Endothelial cell of umbilical vein (primary cell): ENCODE measurements around the gene CLNK. TPM values are rescaled to one million over a fixed set of nuclear protein-coding genes. Genes with fewer than 3 reads are reported as not detected.

Experiments used
- BruUV-seq: library from RNA; stranded (reverse); fragments of 400-500 nt; replicated peaks from 2 replicates; lab custom pipeline; 2021; lab: Mats Ljungman, UMichigan
- CTCF ChIA-PET: fragments of 300-600, 350-600 bp; sonication (Branson Sonifier 250); formaldehyde crosslinking; loops from one replicate; lab custom pipeline; 2021; ENCODE audit warnings: antibody characterized with exemption, inconsistent platforms; lab: Charles Lee
- POLR2A ChIA-PET: fragments of 300-600, 350-600 bp; sonication (Branson Sonifier 250); formaldehyde crosslinking; loops from one replicate; lab custom pipeline; 2021; ENCODE audit warnings: antibody characterized with exemption, inconsistent platforms; lab: Charles Lee
- DNase-seq: peaks from one replicate; pipeline ENCODE4 v3.0.0-alpha.2; 2011; ENCODE audit warnings: low read depth, low spot score
- FAIRE-seq: peaks from 2 replicates; lab custom pipeline; 2011; peaks lifted over from hg19 to GRCh38; lab: Jason Lieb, UNC
- H2AFZ ChIP-seq: 2 replicates; pipeline ENCODE4 v1.6.0; 2012; ENCODE audit warnings: low read depth, low read length, control low read depth, inconsistent platforms
- H3K27ac ChIP-seq: 2 replicates; pipeline ENCODE4 v1.5.1; 2011; ENCODE audit warnings: low read depth, mild to moderate bottlenecking, control low read depth, low read length, moderate library complexity; ENCODE audit not compliant: insufficient read depth
- H3K27me3 ChIP-seq, 2 experiments: 2 replicates each; pipeline versions ENCODE4 v1.6.0 to v1.6.1; 2011; ENCODE audit warnings: low read length in 2 of 2, mixed read lengths in 1 of 2; ENCODE audit not compliant: control insufficient read depth in 2 of 2, insufficient read depth in 2 of 2
- H3K36me3 ChIP-seq, 2 experiments: 2 replicates in 1 of 2; 3 replicates in 1 of 2; pipeline ENCODE4 v1.5.1; 2011; ENCODE audit warnings: low read length in 2 of 2, mild to moderate bottlenecking in 1 of 2, moderate library complexity in 1 of 2; ENCODE audit not compliant: control insufficient read depth in 2 of 2, insufficient read depth in 2 of 2; ENCODE audit errors: extremely low read depth in 1 of 2
- H3K4me1 ChIP-seq: 3 replicates; pipeline ENCODE4 v1.5.1; 2011; ENCODE audit warnings: mild to moderate bottlenecking, low read length; ENCODE audit not compliant: control insufficient read depth, insufficient read depth; ENCODE audit errors: extremely low read depth
- H3K4me2 ChIP-seq: 2 replicates; pipeline ENCODE4 v1.6.1; 2011; ENCODE audit warnings: low read length, control low read depth, mixed read lengths; ENCODE audit not compliant: insufficient read depth
- H3K4me3 ChIP-seq, 3 experiments: fragments of 200-600 bp in 1 of 3; sonication (generic), shearing (Covaris generic) in 1 of 3; replicated peaks in 1 of 3; 2 replicates each; pipeline ENCODE4 v1.5.1; 2011 to 2016; ENCODE audit warnings: control low read depth in 3 of 3, low read length in 3 of 3, mild to moderate bottlenecking in 2 of 3, inconsistent platforms in 1 of 3, low read depth in 1 of 3, moderate library complexity in 1 of 3; ENCODE audit not compliant: insufficient read depth in 1 of 3
- H3K79me2 ChIP-seq: 2 replicates; pipeline ENCODE4 v1.6.0; 2012; ENCODE audit warnings: low read length, inconsistent platforms; ENCODE audit not compliant: control insufficient read depth, insufficient read depth
- H3K9ac ChIP-seq: replicated peaks from 2 replicates; pipeline ENCODE3; 2011; ENCODE audit warnings: low read length, control low read depth; ENCODE audit not compliant: insufficient read depth; ENCODE audit errors: extremely low read depth
- H3K9me1 ChIP-seq: replicated peaks from 3 replicates; pipeline ENCODE4 v1.6.0; 2011; ENCODE audit warnings: mild to moderate bottlenecking, low read length; ENCODE audit not compliant: control insufficient read depth, insufficient read depth; ENCODE audit errors: extremely low read depth
- H3K9me3 ChIP-seq: replicated peaks from 2 replicates; pipeline ENCODE4 v1.5.1; 2012; ENCODE audit warnings: low read length, inconsistent platforms; ENCODE audit not compliant: control insufficient read depth, insufficient read depth
- H4K20me1 ChIP-seq: replicated peaks from 2 replicates; pipeline ENCODE3; 2011; ENCODE audit warnings: mild to moderate bottlenecking, low read length; ENCODE audit not compliant: control insufficient read depth, insufficient read depth; ENCODE audit errors: extremely low read depth
- EZH2 ChIP-seq: IDR thresholded peaks from 2 replicates; pipeline ENCODE4 v1.6.1; 2012; ENCODE audit warnings: borderline replicate concordance, low read depth, mild to moderate bottlenecking, moderate library complexity, low read length, inconsistent platforms; ENCODE audit not compliant: severe bottlenecking
- FOS ChIP-seq: IDR thresholded peaks from 2 replicates; pipeline ENCODE4 v1.6.1; 2011; ENCODE audit warnings: mild to moderate bottlenecking, low read length, moderate library complexity, borderline replicate concordance; ENCODE audit not compliant: insufficient read depth
- GATA2 ChIP-seq: IDR thresholded peaks from 2 replicates; pipeline ENCODE4 v1.7.0; 2011; ENCODE audit warnings: low read depth, mild to moderate bottlenecking, moderate library complexity, mixed read lengths, low read length; ENCODE audit not compliant: insufficient read length, insufficient read depth
- JUN ChIP-seq: IDR thresholded peaks from 2 replicates; pipeline ENCODE4 v1.6.1; 2011; ENCODE audit warnings: borderline replicate concordance, low read depth; ENCODE audit not compliant: insufficient read length, insufficient read depth
- MYC ChIP-seq: IDR thresholded peaks from one replicate; pipeline ENCODE4 v1.6.1; 2011; ENCODE audit warnings: mild to moderate bottlenecking, low read depth, low read length
- POLR2A ChIP-seq: IDR thresholded peaks from 2 replicates; pipeline ENCODE4 v1.6.1; 2012; ENCODE audit warnings: low read depth, mild to moderate bottlenecking, control low read depth, low read length
- POLR2AphosphoS5 ChIP-seq: IDR thresholded peaks from 2 replicates; pipeline ENCODE4 v1.6.1; 2012; ENCODE audit warnings: low read depth, mild to moderate bottlenecking, control low read depth, low read length, moderate library complexity; ENCODE audit not compliant: insufficient read depth
- dilution Hi-C: fragments of 300-500 bp; cut with MboI; formaldehyde crosslinking; loops from one replicate; pipeline ENCODE4 v1.15.0; 2019; ENCODE audit warnings: low sequenced_read_pairs; ENCODE audit not compliant: extremely low pct_ligation_motif_present
- intact Hi-C: fragments of 100-400 bp; cut with micrococcal nuclease; formaldehyde crosslinking; loops from one replicate; pipeline ENCODE4 v1.10.0; 2022
- polyA plus RNA-seq, 4 experiments: library from polyadenylated mRNA; depleted of rRNA in 3 of 4; stranded (reverse) in 3 of 4; unstranded in 1 of 4; fragments of >200 nt; gene quantifications; 2 replicates each; pipeline versions ENCODE4 v1.2.1 to v1.2.3, GENCODE V29; 2011 to 2012; ENCODE audit warnings: missing spikeins in 1 of 4
- total RNA-seq: library from RNA; stranded (reverse); gene quantifications from 2 replicates; pipeline ENCODE4 v1.2.3, GENCODE V29; 2021
- TF ChIP-seq, protein P1 (sequence below): IDR thresholded peaks from 2 replicates; pipeline ENCODE4 v1.6.1; 2011; ENCODE audit not compliant: insufficient read depth, insufficient read length
- TF ChIP-seq, protein P2 (sequence below), 2 donors: IDR thresholded peaks; 1 replicate in 1 of 2; 2 replicates in 1 of 2; pipeline ENCODE4 v1.5.1; 2011; ENCODE audit warnings: low read length in 2 of 2, mild to moderate bottlenecking in 2 of 2, moderate library complexity in 2 of 2, control low read depth in 1 of 2, inconsistent platforms in 1 of 2, low read depth in 1 of 2; ENCODE audit not compliant: insufficient read depth in 1 of 2; ENCODE audit errors: extremely low read depth in 1 of 2

The CLNK gene
- total and polyA plus RNA-seq, 2 donors (not counting 3 experiments of a cell fraction or from before 2014, with no cell fraction given): not detected

- Histone ChIP-seq H4K20me1 (no peaks in the 10 kb centered on the region), H3K9me3 (no peaks in the 10 kb centered on the region), H3K4me1 (peaks cover 33% of the 10 kb centered on the region), H3K27me3 (no peaks in the 10 kb centered on the region), H3K4me3 (no peak overlapping the region), H3K9ac (no peak overlapping the region), H3K27ac (no peak overlapping the region), H3K4me2 (no peak overlapping the region), H3K79me2 (no peaks in the 10 kb centered on the region), H2AFZ (no peak overlapping the region), H3K9me1 (no peaks in the 10 kb centered on the region), H3K36me3 (no peaks in the 10 kb centered on the region)
- POLR2A ChIA-PET: interaction anchor here (1.0 kb wide), 1 partner anchor 414 kb away, joined by 3 read pairs; no protein-coding TSS in a partner anchor
- CTCF ChIA-PET: interaction anchor here (1.0 to 2.4 kb wide), 3 partner anchors 71 to 367 kb away, joined by 3 to 13 read pairs (median 10); no protein-coding TSS in a partner anchor
- intact Hi-C loops: loop anchor here (5.0 kb wide), 1 partner anchor 515 kb away; no protein-coding TSS in a partner anchor
- dilution Hi-C loops: loop anchor here (25.0 kb wide), 1 partner anchor 370 kb away; no protein-coding TSS in a partner anchor
- FAIRE-seq (no peak), DNase-seq (no peak)
- no TSS peak for BruUV-seq
- TF ChIP-seq MYC (no peak), JUN (no peak), POLR2A (no peak), FOS (no peak), POLR2AphosphoS5 (no peak), GATA2 (no peak), EZH2 (no peak)
- TF ChIP-seq, protein P1, sequence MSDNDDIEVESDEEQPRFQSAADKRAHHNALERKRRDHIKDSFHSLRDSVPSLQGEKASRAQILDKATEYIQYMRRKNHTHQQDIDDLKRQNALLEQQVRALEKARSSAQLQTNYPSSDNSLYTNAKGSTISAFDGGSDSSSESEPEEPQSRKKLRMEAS: no peak
- TF ChIP-seq, protein P2, sequence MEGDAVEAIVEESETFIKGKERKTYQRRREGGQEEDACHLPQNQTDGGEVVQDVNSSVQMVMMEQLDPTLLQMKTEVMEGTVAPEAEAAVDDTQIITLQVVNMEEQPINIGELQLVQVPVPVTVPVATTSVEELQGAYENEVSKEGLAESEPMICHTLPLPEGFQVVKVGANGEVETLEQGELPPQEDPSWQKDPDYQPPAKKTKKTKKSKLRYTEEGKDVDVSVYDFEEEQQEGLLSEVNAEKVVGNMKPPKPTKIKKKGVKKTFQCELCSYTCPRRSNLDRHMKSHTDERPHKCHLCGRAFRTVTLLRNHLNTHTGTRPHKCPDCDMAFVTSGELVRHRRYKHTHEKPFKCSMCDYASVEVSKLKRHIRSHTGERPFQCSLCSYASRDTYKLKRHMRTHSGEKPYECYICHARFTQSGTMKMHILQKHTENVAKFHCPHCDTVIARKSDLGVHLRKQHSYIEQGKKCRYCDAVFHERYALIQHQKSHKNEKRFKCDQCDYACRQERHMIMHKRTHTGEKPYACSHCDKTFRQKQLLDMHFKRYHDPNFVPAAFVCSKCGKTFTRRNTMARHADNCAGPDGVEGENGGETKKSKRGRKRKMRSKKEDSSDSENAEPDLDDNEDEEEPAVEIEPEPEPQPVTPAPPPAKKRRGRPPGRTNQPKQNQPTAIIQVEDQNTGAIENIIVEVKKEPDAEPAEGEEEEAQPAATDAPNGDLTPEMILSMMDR (IDR thresholded peaks at IDR 0.05; ENCODE audit: extremely low read depth in 1 of 2, insufficient read depth in 1 of 2, low read depth in 1 of 2, low read length in 2 of 2): no peak
Observed at GRCh38 chr4:10532155-10532554, 152.4 kb downstream of the CLNK start.
